PC-9 (cell line): Measurements from ENCODE around the gene SORBS1.

Experiments used
- EZH2 ChIP-seq: fragments of 200-600 bp; sonication (generic); IDR thresholded peaks from 2 replicates; pipeline ENCODE4 v1.8.0; 2017; ENCODE audit warnings: antibody characterized with exemption, low read depth
- TF ChIP-seq, protein P1 (sequence below): fragments of 200-600 bp; sonication (generic); conservative IDR thresholded peaks from 2 replicates; pipeline ENCODE4 v1.6.1; 2017; ENCODE audit warnings: mixed run types, antibody characterized with exemption, mild to moderate bottlenecking, moderate library complexity

DNA sequence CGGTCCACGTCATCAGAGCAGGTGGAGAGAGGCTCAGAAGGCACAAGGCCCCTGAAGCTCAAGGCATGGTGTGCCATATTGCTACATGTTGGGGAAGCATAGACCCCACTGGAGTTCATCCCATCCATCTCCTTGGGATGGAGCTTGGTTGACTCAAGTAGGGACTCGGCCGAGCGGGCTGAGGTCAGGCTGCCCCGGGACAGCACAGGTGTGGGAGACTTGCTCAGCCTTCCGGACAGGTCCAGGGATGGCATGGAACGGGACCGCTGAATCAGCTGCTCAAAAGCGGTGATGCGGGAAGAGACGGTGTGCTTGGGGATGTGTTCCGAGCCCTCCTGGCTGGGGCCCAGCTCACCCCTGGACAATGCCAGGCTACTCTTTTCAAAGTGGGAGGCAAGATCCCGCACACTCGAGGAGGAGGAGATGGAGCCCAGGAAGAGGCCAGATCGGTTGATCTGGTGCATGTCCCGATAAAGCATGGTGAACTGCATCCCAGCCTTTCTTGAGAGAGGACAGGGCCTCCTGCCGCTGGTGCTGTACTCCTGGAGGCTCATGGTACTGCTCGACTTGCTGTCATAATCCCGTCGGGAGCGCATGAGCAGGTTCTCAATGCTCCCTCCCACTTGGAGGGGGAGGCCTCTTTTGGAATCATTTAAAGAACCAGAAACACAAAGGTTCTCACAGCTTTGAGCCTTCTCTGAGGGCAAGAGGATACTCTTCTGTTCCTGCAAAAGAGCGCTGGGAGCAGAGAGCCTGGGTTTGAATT, 204.8 kb downstream of the SORBS1 start:
- TF ChIP-seq, protein P1, sequence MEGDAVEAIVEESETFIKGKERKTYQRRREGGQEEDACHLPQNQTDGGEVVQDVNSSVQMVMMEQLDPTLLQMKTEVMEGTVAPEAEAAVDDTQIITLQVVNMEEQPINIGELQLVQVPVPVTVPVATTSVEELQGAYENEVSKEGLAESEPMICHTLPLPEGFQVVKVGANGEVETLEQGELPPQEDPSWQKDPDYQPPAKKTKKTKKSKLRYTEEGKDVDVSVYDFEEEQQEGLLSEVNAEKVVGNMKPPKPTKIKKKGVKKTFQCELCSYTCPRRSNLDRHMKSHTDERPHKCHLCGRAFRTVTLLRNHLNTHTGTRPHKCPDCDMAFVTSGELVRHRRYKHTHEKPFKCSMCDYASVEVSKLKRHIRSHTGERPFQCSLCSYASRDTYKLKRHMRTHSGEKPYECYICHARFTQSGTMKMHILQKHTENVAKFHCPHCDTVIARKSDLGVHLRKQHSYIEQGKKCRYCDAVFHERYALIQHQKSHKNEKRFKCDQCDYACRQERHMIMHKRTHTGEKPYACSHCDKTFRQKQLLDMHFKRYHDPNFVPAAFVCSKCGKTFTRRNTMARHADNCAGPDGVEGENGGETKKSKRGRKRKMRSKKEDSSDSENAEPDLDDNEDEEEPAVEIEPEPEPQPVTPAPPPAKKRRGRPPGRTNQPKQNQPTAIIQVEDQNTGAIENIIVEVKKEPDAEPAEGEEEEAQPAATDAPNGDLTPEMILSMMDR = no peak
- no peak for TF ChIP-seq EZH2
